GM18951 (cell line): Measurements from ENCODE around the gene GYPC.
"Not testable (repeated sequence)": the region's sequence is repeated elsewhere in the genome, so short reads cannot be mapped to it uniquely, and the experiment has no call there.

Source experiments
- POLR2A ChIP-seq: IDR thresholded peaks from 4 replicates; pipeline ENCODE4 v1.6.1; 2011; ENCODE audit warnings: mild to moderate bottlenecking; ENCODE audit not compliant: insufficient read length, insufficient read depth; ENCODE audit errors: extremely low read depth
- in situ Hi-C: fragments of 300-500 bp; cut with MboI; formaldehyde crosslinking; loops from one replicate; pipeline ENCODE4 v1.12.0; 2022; ENCODE audit warnings: low sequenced_read_pairs, mixed read lengths, inconsistent platforms; ENCODE audit not compliant: unreplicated experiment

The GYPC gene

GRCh38 chr2:126681505-126681904 lies 25.5 kb downstream of the GYPC start:
- TF ChIP-seq POLR2A: no peak
- in situ Hi-C loops: no loop called here

GRCh38 chr2:126685629-126686028 lies 29.7 kb downstream of the GYPC start:
- in situ Hi-C loops: no loop called here
- TF ChIP-seq POLR2A: no peak

- in situ Hi-C loops: no loop called here
- TF ChIP-seq POLR2A: no peak
Observed at GRCh38 chr2:126686286-126686685, 30.3 kb downstream of the GYPC start.

- TF ChIP-seq POLR2A: no peak
- in situ Hi-C loops: no loop called here
Observed at GRCh38 chr2:126686841-126687485, 31.0 kb downstream of the GYPC start.

- in situ Hi-C loops: no loop called here
- TF ChIP-seq POLR2A: no peak
Observed at GRCh38 chr2:126687503-126687902, 31.5 kb downstream of the GYPC start.

- in situ Hi-C loops: not testable (repeated sequence)
Observed at GRCh38 chr2:126688594-126688993, 32.6 kb downstream of the GYPC start.

GRCh38 chr2:126692241-126692640 lies 36.3 kb downstream of the GYPC start:
- in situ Hi-C loops: not testable (repeated sequence)

- in situ Hi-C loops: not testable (repeated sequence)
Observed at GRCh38 chr2:126692934-126693592, 37.1 kb downstream of the GYPC start.

GRCh38 chr2:126696644-126697520 lies 40.9 kb downstream of the GYPC start:
- in situ Hi-C loops: no loop called here
- no peak for TF ChIP-seq POLR2A

GRCh38 chr2:126698376-126698775 lies 42.4 kb downstream of the GYPC start:
- in situ Hi-C loops: no loop called here
- TF ChIP-seq POLR2A: no peak

- in situ Hi-C loops: no loop called here
Observed at GRCh38 chr2:126699018-126699417, 43.1 kb downstream of the GYPC start.

GRCh38 chr2:126699716-126700581 lies 44.0 kb downstream of the GYPC start:
- TF ChIP-seq POLR2A: no peak
- in situ Hi-C loops: no loop called here

More at GRCh38 chr2:126699018-126699417, 43.1 kb downstream of the GYPC start:
- no peak for TF ChIP-seq POLR2A

GRCh38 chr2:126700677-126701076 lies 44.7 kb downstream of the GYPC start:
- no peak for TF ChIP-seq POLR2A
- in situ Hi-C loops: no loop called here
